GM23338 (cell line): ENCODE results near the gene ESRRB. TPM values are rescaled to one million over a fixed set of nuclear protein-coding genes. Genes with fewer than 3 reads are reported as not detected.

Experiments used
- ATAC-seq: fragments of 200-7000 bp; cut with Tn5 transposase; 3 replicates; pipeline ENCODE4 v1.9.1; 2020
- DNase-seq: peaks from one replicate; pipeline ENCODE4 v3.0.0-alpha.2; 2015; ENCODE audit warnings: low spot score
- H2AFZ ChIP-seq: fragments of 200-600 bp; sonication (generic); 2 replicates; pipeline ENCODE4 v1.8.0; 2016; ENCODE audit warnings: antibody characterized with exemption, mild to moderate bottlenecking, moderate library complexity
- H3F3A ChIP-seq: fragments of 200-600 bp; sonication (generic); replicated peaks from 2 replicates; pipeline ENCODE4 v1.8.0; 2017; ENCODE audit warnings: antibody characterized with exemption, mixed run types, low read depth
- H3K27ac ChIP-seq: fragments of 200-600 bp; sonication (generic); 2 replicates; pipeline ENCODE4 v1.6.1; 2016; ENCODE audit warnings: low read depth
- H3K27me3 ChIP-seq: fragments of 200-600 bp; sonication (generic); 2 replicates; pipeline ENCODE4 v1.8.0; 2016; ENCODE audit warnings: mild to moderate bottlenecking, mixed run types, moderate library complexity; ENCODE audit not compliant: insufficient read depth
- H3K36me3 ChIP-seq: fragments of 200-600 bp; sonication (generic); 2 replicates; pipeline ENCODE4 v1.8.0; 2016; ENCODE audit warnings: mild to moderate bottlenecking; ENCODE audit not compliant: insufficient read depth
- H3K4me1 ChIP-seq: fragments of 200-600 bp; sonication (generic); 2 replicates; pipeline ENCODE4 v1.8.0; 2016; ENCODE audit warnings: mild to moderate bottlenecking, moderate library complexity; ENCODE audit not compliant: insufficient read depth
- H3K4me2 ChIP-seq: fragments of 200-600 bp; sonication (generic); 2 replicates; pipeline ENCODE4 v1.7.1; 2017; ENCODE audit warnings: mixed run types
- H3K4me3 ChIP-seq: fragments of 200-600 bp; sonication (generic); 2 replicates; pipeline ENCODE4 v1.6.1; 2016; ENCODE audit warnings: mixed run types
- H3K79me2 ChIP-seq: fragments of 200-600 bp; sonication (generic); replicated peaks from 2 replicates; pipeline ENCODE4 v1.8.0; 2017; ENCODE audit warnings: mild to moderate bottlenecking; ENCODE audit not compliant: insufficient read depth
- H3K9me2 ChIP-seq: fragments of 200-600 bp; sonication (generic); 2 replicates; pipeline ENCODE4 v1.8.0; 2017; ENCODE audit not compliant: insufficient read depth
- H4K20me1 ChIP-seq: fragments of 200-600 bp; sonication (generic); replicated peaks from 2 replicates; pipeline ENCODE4 v1.8.0; 2017; ENCODE audit warnings: mild to moderate bottlenecking; ENCODE audit not compliant: insufficient read depth
- H3K27ac Mint-ChIP-seq: 2 replicates; pipeline ENCODE4 v1.8.0; 2020; ENCODE audit warnings: inconsistent platforms, mild to moderate bottlenecking, moderate library complexity, mixed read lengths
- H3K27me3 Mint-ChIP-seq: 3 replicates; pipeline ENCODE4 v1.8.0; 2022; ENCODE audit warnings: low read depth, mild to moderate bottlenecking, moderate library complexity, mixed read lengths, inconsistent platforms; ENCODE audit not compliant: insufficient read depth, poor library complexity
- H3K36me3 Mint-ChIP-seq: 3 replicates; pipeline ENCODE4 v1.8.0; 2021; ENCODE audit warnings: low read depth, mild to moderate bottlenecking, inconsistent platforms, moderate library complexity, mixed read lengths
- H3K4me1 Mint-ChIP-seq: 3 replicates; pipeline ENCODE4 v1.8.0; 2020; ENCODE audit warnings: mild to moderate bottlenecking, inconsistent platforms, mixed read lengths
- H3K4me3 Mint-ChIP-seq: 3 replicates; pipeline ENCODE4 v1.8.0; 2021; ENCODE audit warnings: moderate library complexity, mild to moderate bottlenecking, inconsistent platforms, mixed read lengths
- H3K9me3 Mint-ChIP-seq: 3 replicates; pipeline ENCODE4 v1.8.0; 2020; ENCODE audit warnings: moderate library complexity, mild to moderate bottlenecking, inconsistent platforms, mixed read lengths
- CREB1 ChIP-seq: fragments of 250-450 bp; sonication (Bioruptor Pico); IDR thresholded peaks from 2 replicates; pipeline ENCODE4 v1.5.0; 2020; ENCODE audit warnings: low read depth, mild to moderate bottlenecking, moderate library complexity
- CTCF ChIP-seq, 2 experiments: fragments of 200-600 bp in 1 of 2; sonication (generic) in 1 of 2; conservative IDR thresholded peaks; 2 replicates each; pipeline versions ENCODE4 v1.5.1 to v1.6.1; 2016 to 2017; ENCODE audit warnings: antibody characterized with exemption in 2 of 2, low read depth in 2 of 2, mild to moderate bottlenecking in 2 of 2, moderate library complexity in 1 of 2
- EZH2 ChIP-seq: fragments of 200-600 bp; sonication (generic); IDR thresholded peaks from one replicate; pipeline ENCODE4 v1.8.0; 2017; ENCODE audit warnings: antibody characterized with exemption, mild to moderate bottlenecking, low read depth; ENCODE audit not compliant: unreplicated experiment
- EZH2phosphoT487 ChIP-seq: fragments of 200-600 bp; sonication (generic); IDR thresholded peaks from one replicate; pipeline ENCODE4 v1.8.1; 2018; ENCODE audit warnings: antibody characterized with exemption; ENCODE audit not compliant: unreplicated experiment
- POLR2AphosphoS5 ChIP-seq: IDR thresholded peaks from 2 replicates; pipeline ENCODE4 v1.6.1; 2016; ENCODE audit warnings: antibody characterized with exemption, low read depth
- REST ChIP-seq: IDR thresholded peaks from one replicate; pipeline ENCODE4 v1.6.1; 2018; ENCODE audit warnings: antibody characterized with exemption; ENCODE audit not compliant: unreplicated experiment
- ZNF114 ChIP-seq: fragments of 250-450 bp; sonication (Bioruptor Pico); IDR thresholded peaks from 2 replicates; pipeline ENCODE4 v1.5.0; 2020; ENCODE audit warnings: mild to moderate bottlenecking, moderate library complexity
- polyA plus RNA-seq: library from polyadenylated mRNA; unstranded; fragments of >200 nt; fragmentation: Nextera tagmentation; extraction: Ambion mirVana; gene quantifications from 2 replicates; pipeline ENCODE4 v1.2.1, GENCODE V29; 2016
- total RNA-seq: library from RNA; depleted of rRNA; stranded (reverse); fragments of >200 nt; shearing (Covaris generic); gene quantifications from 2 replicates; pipeline ENCODE4 v1.2.3, GENCODE V29; 2014

The ESRRB gene
- total and polyA plus RNA-seq, 2 experiments from 2014 or later = 0.31 to 0.52 TPM

DNA sequence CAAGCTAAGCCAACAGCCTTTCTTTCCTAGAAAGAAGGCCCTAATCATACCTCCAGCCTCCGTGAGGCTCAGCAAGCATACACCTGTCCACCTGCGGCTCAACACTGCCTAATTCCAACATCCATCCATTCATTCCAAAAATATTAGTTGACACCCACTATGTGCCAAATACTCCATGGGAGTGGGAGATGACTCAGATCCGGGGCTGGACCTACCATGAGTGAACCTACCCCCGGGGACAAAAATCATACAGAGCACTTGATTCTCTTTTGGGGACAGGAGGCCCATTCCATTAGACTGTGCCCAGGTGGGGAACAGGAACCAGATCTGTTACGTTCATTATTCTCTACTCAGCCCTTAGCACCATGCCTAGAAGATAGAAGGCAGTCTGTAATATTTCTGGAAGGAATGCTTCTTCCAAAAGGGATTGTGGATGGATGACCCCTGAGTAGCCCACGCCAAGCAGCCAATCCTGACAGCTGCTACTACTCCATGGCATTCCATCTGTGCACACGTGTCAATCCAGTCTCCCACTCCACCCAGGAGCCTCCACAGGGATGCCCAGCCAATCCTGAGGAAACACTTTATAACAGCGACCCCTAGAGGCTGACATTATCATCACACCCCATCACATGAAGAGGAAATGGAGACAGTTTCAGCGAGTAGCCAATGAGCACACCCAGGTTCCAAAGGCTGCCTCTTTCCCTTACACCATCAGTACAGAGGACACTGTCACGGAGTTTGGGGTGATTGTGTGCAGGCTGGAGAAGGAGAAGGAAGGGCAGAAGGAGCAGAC, 170.7 kb downstream of the ESRRB start:
- Mint-ChIP-seq H3K4me1 (peaks cover 19% of the 10 kb centered on the region), H3K4me3 (no peak overlapping the region), H3K27me3 (peaks cover 1% of the 10 kb centered on the region), H3K27ac (no peak overlapping the region), H3K9me3 (no peaks in the 10 kb centered on the region), H3K36me3 (no peaks in the 10 kb centered on the region)
- Histone ChIP-seq H3K4me3 (no peak overlapping the region), H3F3A (no peaks in the 10 kb centered on the region), H3K4me1 (peaks cover 11% of the 10 kb centered on the region), H3K79me2 (no peaks in the 10 kb centered on the region), H4K20me1 (no peaks in the 10 kb centered on the region), H3K4me2 (no peak overlapping the region), H3K9me2 (no peaks in the 10 kb centered on the region), H3K27ac (no peak overlapping the region), H3K36me3 (no peaks in the 10 kb centered on the region), H2AFZ (no peak overlapping the region), H3K27me3 (no peaks in the 10 kb centered on the region)
- TF ChIP-seq CTCF (conservative IDR thresholded peaks at IDR 0.05; ENCODE audit: low read depth in 2 of 2) (peak; percentile 91), EZH2phosphoT487 (no peak), CREB1 (CRISPR knock-in tag) (0 out of 2 replicates have a peak, but pooled peaks have one; percentile 28)
- DNase-seq (peak; percentile 87), ATAC-seq (peak; percentile 88)

- H3F3A ChIP-seq = no peaks in the 10 kb centered on the region
- H4K20me1 ChIP-seq = no peaks in the 10 kb centered on the region
- no peak overlapping the region for H3K4me3 Mint-ChIP-seq
- peaks cover 11% of the 10 kb centered on the region; the same call in 1 of the 2 replicates for H3K4me1 ChIP-seq
- H3K27ac ChIP-seq = no peak overlapping the region
- no peak overlapping the region for H2AFZ ChIP-seq
- no peaks in the 10 kb centered on the region for H3K9me3 Mint-ChIP-seq
- no peak for TF ChIP-seq ZNF114
- no peak for TF ChIP-seq CREB1 (CRISPR knock-in tag)
- DNase-seq = no peak
- H3K9me2 ChIP-seq = no peaks in the 10 kb centered on the region
- H3K4me2 ChIP-seq = no peak overlapping the region
- H3K79me2 ChIP-seq = no peaks in the 10 kb centered on the region
- no peak for ATAC-seq
- peaks cover 16% of the 10 kb centered on the region for H3K4me1 Mint-ChIP-seq
- H3K27me3 Mint-ChIP-seq = peaks cover 1% of the 10 kb centered on the region
- no peak overlapping the region for H3K27ac Mint-ChIP-seq
- H3K36me3 Mint-ChIP-seq = no peaks in the 10 kb centered on the region
- no peaks in the 10 kb centered on the region for H3K27me3 ChIP-seq
- H3K36me3 ChIP-seq = no peaks in the 10 kb centered on the region
- H3K4me3 ChIP-seq = no peak overlapping the region
Measured at GRCh38 chr14:76547831-76548230, 171.9 kb downstream of the ESRRB start.

- no peak overlapping the region for H3K4me3 Mint-ChIP-seq
- no peak overlapping the region for H3K27ac Mint-ChIP-seq
- no peaks in the 10 kb centered on the region for H4K20me1 ChIP-seq
- no peak overlapping the region for H3K4me3 ChIP-seq
- no peaks in the 10 kb centered on the region for H3K27me3 ChIP-seq
- no peaks in the 10 kb centered on the region for H3F3A ChIP-seq
- no peaks in the 10 kb centered on the region for H3K36me3 Mint-ChIP-seq
- H3K9me3 Mint-ChIP-seq = no peaks in the 10 kb centered on the region
- H3K4me1 ChIP-seq = peaks cover 11% of the 10 kb centered on the region; the same call in 1 of the 2 replicates
- peaks cover 1% of the 10 kb centered on the region for H3K27me3 Mint-ChIP-seq
- ATAC-seq (no peak), DNase-seq (no peak)
- H3K36me3 ChIP-seq = no peaks in the 10 kb centered on the region
- H3K4me2 ChIP-seq = no peak overlapping the region
- no peaks in the 10 kb centered on the region for H3K79me2 ChIP-seq
- H3K27ac ChIP-seq = no peak overlapping the region
- peak overlapping the region; percentile 80 for H2AFZ ChIP-seq
- no peaks in the 10 kb centered on the region for H3K9me2 ChIP-seq
- H3K4me1 Mint-ChIP-seq = peaks cover 16% of the 10 kb centered on the region
- TF ChIP-seq POLR2AphosphoS5 (no peak), ZNF114 (no peak), REST (no peak), EZH2 (no peak)
Measured at GRCh38 chr14:76550534-76550933, 174.6 kb downstream of the ESRRB start.
